ENCODE results near the gene COMMD4.

Gene COMMD4

GRCh38 chr15:75357976-75358673, 22.3 kb downstream of the COMMD4 start:
- no peak for DNase-seq

GRCh38 chr15:75358771-75359536, 23.1 kb downstream of the COMMD4 start:
- DNase-seq: no peak

- no peak for DNase-seq
Measured at GRCh38 chr15:75359537-75360250, 23.8 kb downstream of the COMMD4 start.

GRCh38 chr15:75360391-75360790, 24.5 kb downstream of the COMMD4 start:
- no peak for DNase-seq

DNA sequence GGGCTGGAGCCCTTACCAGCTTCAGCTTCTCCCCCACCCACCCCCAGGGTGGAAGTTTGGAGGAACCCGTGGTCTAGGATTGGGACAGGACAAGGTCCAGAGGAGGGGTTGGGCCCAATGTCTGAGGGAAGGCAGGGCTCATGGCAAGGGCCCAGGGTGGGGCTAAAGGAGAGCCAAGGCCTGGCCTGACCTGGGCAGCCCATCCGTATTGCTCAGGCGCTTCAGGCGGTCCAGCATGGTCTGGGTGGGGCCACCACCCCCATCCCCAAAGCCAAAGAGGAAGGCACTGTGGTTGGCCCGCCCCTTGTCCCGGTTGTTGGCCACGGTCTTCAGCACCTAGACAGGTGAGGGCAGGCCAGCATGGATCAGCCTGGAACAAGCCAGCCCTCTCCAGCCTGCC, 25.0 kb downstream of the COMMD4 start:
- no peak for DNase-seq

GRCh38 chr15:75361361-75361988, 25.6 kb downstream of the COMMD4 start:
- no peak for DNase-seq

DNA sequence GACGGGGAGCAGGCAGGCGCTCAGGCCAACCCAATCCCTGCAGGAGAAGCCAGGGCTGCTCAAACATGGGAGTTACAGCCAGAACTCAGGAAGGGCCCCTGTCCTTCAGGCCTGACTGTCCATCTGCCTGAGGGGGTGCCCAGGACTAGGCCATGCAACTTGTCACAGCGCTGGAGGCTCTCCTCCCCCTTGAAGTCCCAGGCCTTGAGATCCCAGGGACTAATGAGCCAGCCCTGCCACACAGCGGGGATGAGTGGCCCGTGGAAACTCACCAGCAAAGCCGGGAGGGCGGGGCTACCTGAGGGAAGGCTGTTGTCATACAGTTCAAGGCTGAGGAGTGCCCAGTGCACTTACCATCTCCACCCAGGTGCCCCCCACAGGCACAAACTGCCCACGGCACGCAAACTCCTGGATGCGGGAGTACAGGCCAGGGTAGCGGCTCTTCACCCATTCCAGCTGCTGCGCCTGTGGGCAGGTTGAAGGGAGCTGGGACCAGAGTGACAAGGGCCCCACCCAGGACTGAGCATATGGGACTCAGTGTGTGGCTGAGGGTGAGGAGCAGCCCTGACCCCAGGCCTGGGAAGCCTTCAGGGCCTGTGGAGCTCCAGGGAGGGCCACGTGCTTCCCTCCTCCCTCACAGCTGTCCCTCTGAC, 26.3 kb downstream of the COMMD4 start:
- no peak for DNase-seq

GRCh38 chr15:75362642-75363249, 26.9 kb downstream of the COMMD4 start:
- DNase-seq: no peak

- no peak for DNase-seq
Measured at GRCh38 chr15:75363786-75364185, 27.9 kb downstream of the COMMD4 start.

- DNase-seq: no peak
Measured at GRCh38 chr15:75364881-75365280, 29.0 kb downstream of the COMMD4 start.

GRCh38 chr15:75366163-75366562, 30.3 kb downstream of the COMMD4 start:
- no peak for DNase-seq

- no peak for DNase-seq
Measured at GRCh38 chr15:75367006-75367405, 31.1 kb downstream of the COMMD4 start.

GRCh38 chr15:75367406-75367912, 31.6 kb downstream of the COMMD4 start:
- DNase-seq: no peak

- peak; percentile 94 for DNase-seq
Measured at GRCh38 chr15:75367913-75368688, 32.2 kb downstream of the COMMD4 start, which contains the start of gene MAN2C1. Gene MAN2C1, minus strand, starts transcription at chr15:75368607. Its CDS starts 24 bp downstream, at chr15:75368583.

DNA sequence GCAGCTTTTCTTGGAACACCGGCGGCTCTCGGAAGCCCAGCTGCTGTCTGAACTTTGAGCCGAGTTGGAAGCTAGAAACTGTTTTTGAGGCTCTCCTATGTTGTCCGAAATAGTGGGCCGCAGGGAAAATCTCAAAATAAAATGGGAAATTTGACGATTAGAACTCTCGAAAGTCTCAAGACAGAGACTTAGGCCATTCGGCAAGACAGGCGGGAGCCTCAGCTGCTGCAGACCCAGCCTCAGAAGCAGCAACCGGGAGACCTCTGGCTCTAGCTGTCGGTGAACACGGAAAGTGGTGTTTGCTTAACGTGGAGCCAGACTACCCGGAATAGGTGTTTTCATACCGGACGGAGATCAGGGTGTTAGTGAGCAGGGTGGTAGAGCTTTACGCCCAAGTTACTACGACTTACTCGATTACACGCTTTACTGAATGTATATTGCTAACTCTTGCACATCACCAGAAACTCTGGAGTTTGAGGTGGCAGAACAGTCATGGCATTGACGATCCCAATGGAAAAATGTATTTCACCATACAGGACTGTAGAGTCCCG, 32.9 kb downstream of the COMMD4 start:
- DNase-seq: no peak

- DNase-seq: no peak
Measured at GRCh38 chr15:75369897-75370581, 34.2 kb downstream of the COMMD4 start.

DNA sequence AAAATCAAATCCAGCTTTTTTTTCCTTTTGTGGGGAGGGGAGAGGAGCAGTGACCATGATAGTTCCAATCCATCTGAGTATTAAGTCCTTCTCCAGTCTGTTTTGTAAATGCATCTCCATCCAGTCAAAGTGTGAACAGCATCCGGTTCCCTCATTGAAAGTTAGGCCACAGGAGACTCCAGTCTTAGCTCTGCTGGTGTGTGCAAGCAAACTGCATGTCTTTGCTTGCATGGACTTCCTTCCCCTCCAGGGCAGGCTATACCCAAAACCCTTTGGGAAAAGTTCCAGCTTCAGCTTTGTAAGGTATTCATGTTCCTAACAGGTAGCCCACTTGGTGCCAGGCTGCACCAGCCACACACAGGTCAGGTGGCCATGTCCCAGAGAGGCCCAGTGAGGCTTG, 35.6 kb downstream of the COMMD4 start:
- no peak for DNase-seq

GRCh38 chr15:75371901-75372688, 36.2 kb downstream of the COMMD4 start:
- DNase-seq: no peak

- DNase-seq: no peak
Measured at GRCh38 chr15:75380773-75381172, 44.9 kb downstream of the COMMD4 start.
